Panc1 (cell line): ENCODE measurements around the gene ALG2.

ENCODE experiments used
- REST ChIP-seq, 2 experiments: IDR thresholded peaks; 2 replicates each; pipeline ENCODE4 v1.6.1; 2011 to 2012; ENCODE audit warnings: low read depth in 2 of 2, control low read depth in 1 of 2, low read length in 1 of 2, mild to moderate bottlenecking in 1 of 2, moderate library complexity in 1 of 2; ENCODE audit not compliant: insufficient read depth in 1 of 2
- SIN3A ChIP-seq: IDR thresholded peaks from 2 replicates; pipeline ENCODE4 v1.6.1; 2012; ENCODE audit warnings: low read depth, mild to moderate bottlenecking, low read length, moderate library complexity, borderline replicate concordance; ENCODE audit not compliant: insufficient read depth

DNA sequence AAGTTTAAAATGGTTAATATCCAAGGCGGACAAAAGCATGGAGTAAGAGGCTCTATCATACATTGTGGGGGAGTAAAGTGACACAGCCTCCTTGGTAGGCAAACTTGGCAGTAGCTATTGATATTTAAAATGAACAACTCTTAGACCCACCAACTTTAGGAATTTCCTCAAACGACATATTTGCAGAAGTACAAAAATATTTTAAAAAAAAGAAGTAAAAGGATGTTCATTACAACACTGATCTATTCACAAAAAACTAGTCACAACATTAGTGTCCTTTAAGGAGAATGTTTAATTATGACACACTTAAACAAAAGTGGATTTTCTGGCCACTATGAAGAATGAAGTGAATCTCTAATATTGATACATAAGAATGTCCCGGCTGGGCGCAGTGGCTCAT is 1.7 kb downstream of the ALG2 start:
- TF ChIP-seq SIN3A = no peak
- TF ChIP-seq REST (IDR thresholded peaks at IDR 0.05; ENCODE audit: insufficient read depth in 1 of 2, low read depth in 2 of 2, low read length in 1 of 2) = no peak
